AG09319 (cell line): ENCODE results near the gene RBM4B.

ENCODE experiments used
- DNase-seq: peaks from one replicate; pipeline ENCODE4 v3.0.0-alpha.2; 2010; ENCODE audit warnings: low read depth; ENCODE audit errors: extremely low read depth
- CTCF ChIP-seq: IDR thresholded peaks from 2 replicates; pipeline ENCODE4 v1.5.1; 2011; ENCODE audit warnings: low read depth, mild to moderate bottlenecking, inconsistent platforms, low read length, moderate library complexity

RBM4B gene

GRCh38 chr11:66626926-66627325 is 50.8 kb downstream of the RBM4B start:
- no peak for DNase-seq

GRCh38 chr11:66626382-66626781 is 51.3 kb downstream of the RBM4B start:
- DNase-seq, result no peak
- TF ChIP-seq CTCF, result no peak

More at GRCh38 chr11:66626926-66627325, 50.8 kb downstream of the RBM4B start:
- TF ChIP-seq CTCF, result no peak

GRCh38 chr11:66625752-66626149 is 51.9 kb downstream of the RBM4B start:
- no peak for DNase-seq
- no peak for TF ChIP-seq CTCF

GRCh38 chr11:66625041-66625751 is 52.5 kb downstream of the RBM4B start:
- DNase-seq, result no peak
- TF ChIP-seq CTCF, result no peak

GRCh38 chr11:66624450-66624849 is 53.2 kb downstream of the RBM4B start:
- DNase-seq, result no peak
- no peak for TF ChIP-seq CTCF

GRCh38 chr11:66619080-66619554 is 58.6 kb downstream of the RBM4B start:
- no peak for TF ChIP-seq CTCF
- peak; percentile 24 for DNase-seq

GRCh38 chr11:66617155-66617834 is 60.4 kb downstream of the RBM4B start:
- DNase-seq, result no peak
- no peak for TF ChIP-seq CTCF
